K562 (cell line): ENCODE results near the gene PPP2R1A. TPM values are rescaled to one million over a fixed set of nuclear protein-coding genes. Genes with fewer than 3 reads are reported as not detected.

Experiments
- ARID1B ChIP-seq: fragments of 450-650 bp; IDR thresholded peaks from 2 replicates; pipeline ENCODE4 v1.6.1; 2016; ENCODE audit warnings: antibody characterized with exemption, mild to moderate bottlenecking, inconsistent platforms
- ATF7 ChIP-seq: fragments of 450-650 bp; IDR thresholded peaks from 2 replicates; pipeline ENCODE4 v1.7.1; 2014; ENCODE audit warnings: mild to moderate bottlenecking, moderate library complexity
- BHLHE40 ChIP-seq: IDR thresholded peaks from 2 replicates; pipeline ENCODE4 v1.6.1; 2011; ENCODE audit warnings: low read length, improper control_type of control experiment
- CREB1 ChIP-seq, 2 experiments: sonication (generic) in 1 of 2; formaldehyde crosslinking in 1 of 2; IDR thresholded peaks; 2 replicates each; pipeline versions ENCODE4 v1.6.1 to v1.8.0; 2012 to 2022; ENCODE audit warnings: inconsistent platforms in 1 of 2, mild to moderate bottlenecking in 1 of 2, missing genetic modification reagents in 1 of 2, moderate library complexity in 1 of 2
- EGR1 ChIP-seq: fragments of 450-650 bp; conservative IDR thresholded peaks from 2 replicates; pipeline ENCODE4 v1.6.1; 2017; ENCODE audit warnings: mild to moderate bottlenecking
- FOXM1 ChIP-seq, 2 experiments: fragments of 450-650 bp in 1 of 2; sonication (generic) in 1 of 2; formaldehyde crosslinking in 1 of 2; IDR thresholded peaks; 2 replicates each; pipeline versions ENCODE4 v1.6.1 to v1.9.0; 2017 to 2022; ENCODE audit warnings: low read depth in 2 of 2, mild to moderate bottlenecking in 2 of 2, missing genetic modification reagents in 1 of 2, moderate library complexity in 1 of 2
- FOXO4 ChIP-seq: fragments of 450-650 bp; formaldehyde crosslinking; IDR thresholded peaks from 2 replicates; pipeline ENCODE4 v1.4.0; 2020; ENCODE audit warnings: mild to moderate bottlenecking, moderate library complexity
- GABPB2 ChIP-seq: fragments of 250-450 bp; sonication (Bioruptor Pico); conservative IDR thresholded peaks from 2 replicates; pipeline ENCODE4 v1.5.1; 2021; ENCODE audit warnings: mild to moderate bottlenecking
- HCFC1 ChIP-seq: IDR thresholded peaks from 2 replicates; pipeline ENCODE4 v1.6.1; 2012; ENCODE audit warnings: low read depth, low read length, improper control_type of control experiment
- HNRNPLL ChIP-seq: fragments of 200-400 bp; formaldehyde crosslinking; IDR thresholded peaks from 2 replicates; pipeline ENCODE4 v1.6.1; 2017; ENCODE audit warnings: low read length, low read depth, mild to moderate bottlenecking; ENCODE audit not compliant: poor library complexity, severe bottlenecking
- JUND ChIP-seq, 2 experiments: IDR thresholded peaks; 2 replicates in 1 of 2; 3 replicates in 1 of 2; pipeline ENCODE4 v1.6.1; 2011; ENCODE audit warnings: borderline replicate concordance in 2 of 2, low read depth in 2 of 2, low read length in 2 of 2, improper control_type of control experiment in 1 of 2, missing biosample characterization in 1 of 2, missing genetic modification characterization in 1 of 2, missing genetic modification reagents in 1 of 2
- KAT7 ChIP-seq: sonication (generic); formaldehyde crosslinking; IDR thresholded peaks from 2 replicates; pipeline ENCODE4 v1.8.0; 2022; ENCODE audit warnings: missing genetic modification reagents, mild to moderate bottlenecking, borderline replicate concordance
- MIER1 ChIP-seq: fragments of 450-650 bp; IDR thresholded peaks from 2 replicates; pipeline ENCODE4 v1.6.1; 2016; ENCODE audit warnings: antibody characterized with exemption, mild to moderate bottlenecking, low read depth
- NCOA2 ChIP-seq, 2 experiments: fragments of 450-650 bp; IDR thresholded peaks; 2 replicates each; pipeline ENCODE4 v1.6.1; 2018; ENCODE audit warnings: mild to moderate bottlenecking in 2 of 2, moderate library complexity in 1 of 2; ENCODE audit not compliant: partially characterized antibody in 2 of 2
- NCOA6 ChIP-seq: fragments of 450-650 bp; IDR thresholded peaks from 2 replicates; pipeline ENCODE4 v1.6.1; 2017; ENCODE audit warnings: mild to moderate bottlenecking
- RBFOX2 ChIP-seq: fragments of 200-400 bp; formaldehyde crosslinking; IDR thresholded peaks from 2 replicates; pipeline ENCODE4 v1.6.1; 2017; ENCODE audit warnings: low read depth, mild to moderate bottlenecking, low read length, moderate library complexity
- TFAM ChIP-seq: fragments of 250-450 bp; sonication (Bioruptor Pico); conservative IDR thresholded peaks from 2 replicates; pipeline ENCODE4 v1.5.0; 2021; ENCODE audit warnings: mild to moderate bottlenecking, moderate library complexity
- TGIF2 ChIP-seq: sonication (generic); formaldehyde crosslinking; IDR thresholded peaks from 2 replicates; pipeline ENCODE4 v1.8.1; 2022; ENCODE audit warnings: mild to moderate bottlenecking, missing genetic modification reagents, moderate library complexity
- ZFP91 ChIP-seq: sonication (generic); formaldehyde crosslinking; IDR thresholded peaks from 2 replicates; pipeline ENCODE4 v1.8.0; 2022; ENCODE audit warnings: mild to moderate bottlenecking, missing genetic modification reagents
- ZNF57 ChIP-seq: fragments of 450-650 bp; formaldehyde crosslinking; IDR thresholded peaks from 2 replicates; pipeline ENCODE4 v1.4.0; 2020; ENCODE audit warnings: mild to moderate bottlenecking, moderate library complexity
- ZSCAN29 ChIP-seq: fragments of 450-650 bp; IDR thresholded peaks from 2 replicates; pipeline ENCODE4 v1.6.1; 2017
- polyA plus RNA-seq, 8 experiments: library from polyadenylated mRNA; depleted of rRNA in 4 of 8; stranded (reverse) in 5 of 8; unstranded in 3 of 8; fragments of >200 nt; fragmentation: Nextera tagmentation in 2 of 8; fragmentation: Illumina TruSeq in 1 of 8; extraction: Ambion mirVana in 2 of 8; extraction: Trizol in 1 of 8; gene quantifications; 2 replicates each; pipeline versions ENCODE4 v1.2.1 to v1.2.3, GENCODE V29; 2011 to 2014; ENCODE audit warnings: inconsistent platforms in 1 of 8, missing spikeins in 1 of 8
- total RNA-seq, 7 experiments: library from RNA; depleted of rRNA in 6 of 7; stranded (reverse); fragments of >200 nt in 6 of 7; fragmentation: Illumina TruSeq in 2 of 7; extraction: Trizol in 2 of 7; gene quantifications; 2 replicates each; pipeline versions ENCODE4 v1.2.1 to v1.2.3, GENCODE V29; 2011 to 2021; ENCODE audit warnings: low replicate concordance in 1 of 7
- TF ChIP-seq, protein P1 (sequence below): conservative IDR thresholded peaks from 2 replicates; pipeline ENCODE4 v1.6.1; 2011; ENCODE audit warnings: low read depth, mild to moderate bottlenecking, low read length; ENCODE audit not compliant: control insufficient read depth

Gene PPP2R1A
- total and polyA plus RNA-seq, 9 of the 15 experiments (the other 6 are each of a cell fraction or from before 2014, with no cell fraction given): 10.1 to 211 (median 70.1) TPM

DNA sequence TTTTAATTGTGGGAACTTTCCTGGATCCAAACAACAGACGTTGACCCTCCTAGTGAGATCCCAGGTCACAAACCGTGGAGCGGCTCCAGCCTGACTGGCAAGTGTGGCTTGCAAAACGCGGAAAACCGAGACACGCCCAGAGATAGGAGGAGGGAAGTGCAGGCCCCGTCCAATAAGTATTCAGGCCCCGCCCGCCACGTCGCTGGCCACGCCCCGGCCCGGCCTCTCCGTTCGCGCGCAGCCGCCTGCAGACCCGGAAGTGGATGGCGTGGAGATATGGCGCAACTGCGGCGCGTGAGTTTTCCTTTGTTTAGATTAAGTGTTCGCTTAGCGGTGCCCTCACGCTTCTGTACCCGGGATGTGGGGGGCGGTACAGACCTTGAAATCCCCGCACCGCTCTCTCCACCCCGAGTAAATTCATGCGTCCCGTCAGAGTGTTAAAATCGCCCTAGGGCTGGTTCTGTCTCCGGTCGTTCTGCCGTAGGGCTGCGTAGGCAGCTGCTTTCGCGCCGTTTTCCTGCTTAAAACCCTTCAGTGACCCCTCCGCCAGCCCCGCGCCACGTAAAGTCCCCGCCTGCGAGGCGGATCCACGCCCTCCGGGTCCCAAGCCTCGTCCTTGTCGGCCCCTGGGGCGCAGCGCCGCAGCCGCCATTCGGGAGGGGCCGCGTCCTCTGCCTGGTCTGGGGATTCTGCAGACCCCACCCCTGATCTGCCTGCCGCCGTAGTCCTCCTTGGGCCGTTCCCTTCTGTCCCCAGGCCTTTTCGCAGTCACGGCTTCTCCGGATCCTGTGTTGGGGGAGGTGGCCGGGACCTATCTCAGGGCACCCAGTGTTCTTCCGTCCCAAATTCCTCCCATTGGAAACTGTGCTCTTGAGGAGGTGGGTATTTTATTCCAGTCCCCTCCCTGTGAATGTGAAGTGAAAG, 79.7 kb downstream of the PPP2R1A start, which contains the start of gene ZNF766 (continued):
- TF ChIP-seq NCOA6 (no peak), ARID1B (no peak), EGR1 (peak; percentile 21), GABPB2 (CRISPR knock-in tag) (no peak), NCOA2 (IDR thresholded peaks at IDR 0.05; ENCODE audit: partially characterized antibody in 2 of 2) (no peak), TGIF2 (CRISPR knock-in tag) (peak; percentile 47; the same call in 1 of the 2 replicates), CREB1 (IDR thresholded peaks at IDR 0.05) (peak; percentile 53; the same call in 1 of the 2 replicates), CREB1 (CRISPR knock-in tag; IDR thresholded peaks at IDR 0.05) (peak; percentile 76), ZSCAN29 (no peak), FOXM1 (IDR thresholded peaks at IDR 0.05; ENCODE audit: low read depth) (no peak), FOXM1 (CRISPR knock-in tag; IDR thresholded peaks at IDR 0.05; ENCODE audit: low read depth) (no peak), TFAM (no peak), ATF7 (peak; percentile 70; the same call in 1 of the 2 replicates), BHLHE40 (peak; percentile 78), HNRNPLL (peak; percentile 60), ZFP91 (CRISPR knock-in tag) (no peak), JUND (IDR thresholded peaks at IDR 0.05; ENCODE audit: borderline replicate concordance, low read depth, low read length) (peak; percentile 27), JUND (tag; IDR thresholded peaks at IDR 0.05; ENCODE audit: borderline replicate concordance, low read depth, low read length) (no peak; the same call in 2 of the 3 replicates), KAT7 (CRISPR knock-in tag) (0 out of 2 replicates have a peak, but pooled peaks have one; percentile 77), HCFC1 (peak; percentile 42), ZNF57 (CRISPR knock-in tag) (no peak), MIER1 (no peak), FOXO4 (CRISPR knock-in tag) (no peak), RBFOX2 (peak; percentile 95)
- TF ChIP-seq, protein P1, sequence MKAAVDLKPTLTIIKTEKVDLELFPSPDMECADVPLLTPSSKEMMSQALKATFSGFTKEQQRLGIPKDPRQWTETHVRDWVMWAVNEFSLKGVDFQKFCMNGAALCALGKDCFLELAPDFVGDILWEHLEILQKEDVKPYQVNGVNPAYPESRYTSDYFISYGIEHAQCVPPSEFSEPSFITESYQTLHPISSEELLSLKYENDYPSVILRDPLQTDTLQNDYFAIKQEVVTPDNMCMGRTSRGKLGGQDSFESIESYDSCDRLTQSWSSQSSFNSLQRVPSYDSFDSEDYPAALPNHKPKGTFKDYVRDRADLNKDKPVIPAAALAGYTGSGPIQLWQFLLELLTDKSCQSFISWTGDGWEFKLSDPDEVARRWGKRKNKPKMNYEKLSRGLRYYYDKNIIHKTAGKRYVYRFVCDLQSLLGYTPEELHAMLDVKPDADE: no peak; the same call in 1 of the 2 replicates
